Left renal pelvis (tissue), 4 donors: ENCODE results near the gene CTNNBL1. TPM values are rescaled to one million over a fixed set of nuclear protein-coding genes. Genes with fewer than 3 reads are reported as not detected.
"Not testable (repeated sequence)": the region's sequence is repeated elsewhere in the genome, so short reads cannot be mapped to it uniquely, and the experiment has no call there.

Experiments used
- DNase-seq, 4 donors: peaks; one replicate each; pipeline ENCODE4 v3.0.0-alpha.2; 2013; ENCODE audit warnings: low read depth in 4 of 4, low spot score in 3 of 4
- polyA plus RNA-seq, 4 donors: library from polyadenylated mRNA; unstranded; fragments of 120-200 nt; gene quantifications; one replicate each; pipeline ENCODE4 v1.2.1, GENCODE V29; 2013; ENCODE audit not compliant: insufficient read length in 4 of 4

Gene CTNNBL1
- 10 to 100 TPM; 44.3 to 50.2 (median 48.0) TPM for polyA plus RNA-seq

DNA sequence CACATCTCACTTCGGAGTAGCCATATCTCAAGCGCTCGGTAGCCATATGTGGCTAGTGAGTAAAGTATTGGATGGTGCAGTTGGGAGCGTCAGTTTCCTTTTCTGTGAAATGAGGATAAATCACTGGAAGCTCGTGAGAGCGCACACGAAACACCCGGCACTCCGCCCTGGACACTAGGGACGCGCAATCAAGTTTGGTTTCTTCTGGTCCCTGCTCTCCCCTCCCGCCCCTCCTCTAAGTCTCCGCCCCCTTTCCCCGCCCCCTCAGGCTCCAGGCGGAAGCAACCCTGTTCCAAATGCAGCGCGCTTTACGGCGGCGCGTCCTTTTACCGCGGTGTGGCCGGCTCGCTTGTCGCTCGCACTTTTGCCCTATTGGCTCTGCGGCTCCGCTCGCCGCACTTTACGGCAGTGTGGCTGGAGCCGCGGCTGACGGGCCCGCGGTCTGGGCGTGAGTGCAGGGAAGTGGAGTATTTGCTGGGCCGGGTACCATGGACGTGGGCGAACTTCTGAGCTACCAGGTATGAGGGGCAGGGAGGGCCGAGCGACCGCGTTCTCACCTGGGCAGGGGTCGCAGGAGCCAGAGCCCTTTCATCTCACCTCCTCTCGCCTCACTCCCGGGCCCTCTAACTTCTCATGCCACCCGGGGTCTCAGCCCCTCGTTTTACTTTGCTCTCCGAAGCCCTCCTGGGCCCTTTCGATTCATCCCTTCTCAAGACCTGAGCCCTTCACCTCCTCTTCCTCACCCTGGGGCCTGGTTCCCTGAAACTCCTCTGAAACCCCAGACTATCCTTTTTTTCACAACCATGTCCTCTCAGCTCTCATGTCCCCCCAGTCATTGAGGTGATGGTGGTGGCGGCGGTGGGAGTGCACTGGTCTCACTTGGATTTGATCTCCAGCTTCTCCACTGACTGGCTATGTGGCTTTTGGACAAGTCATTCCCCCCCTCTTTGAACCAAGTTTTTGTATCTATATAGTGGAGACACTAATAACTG lies at the start of gene CTNNBL1:
Gene CTNNBL1 (plus strand): TSS at position 396 of the 992 bp plus-strand sequence. CDS start 93 bp downstream, at position 489.
- DNase-seq = peak; percentile 82 to 92 (median 90)

- DNase-seq = no peak
These were observed 49.2 kb upstream of the CTNNBL1 start for GRCh38 chr20:37644605-37645004.

GRCh38 chr20:37647946-37648345 lies 45.9 kb upstream of the CTNNBL1 start:
- no peak for DNase-seq

DNA sequence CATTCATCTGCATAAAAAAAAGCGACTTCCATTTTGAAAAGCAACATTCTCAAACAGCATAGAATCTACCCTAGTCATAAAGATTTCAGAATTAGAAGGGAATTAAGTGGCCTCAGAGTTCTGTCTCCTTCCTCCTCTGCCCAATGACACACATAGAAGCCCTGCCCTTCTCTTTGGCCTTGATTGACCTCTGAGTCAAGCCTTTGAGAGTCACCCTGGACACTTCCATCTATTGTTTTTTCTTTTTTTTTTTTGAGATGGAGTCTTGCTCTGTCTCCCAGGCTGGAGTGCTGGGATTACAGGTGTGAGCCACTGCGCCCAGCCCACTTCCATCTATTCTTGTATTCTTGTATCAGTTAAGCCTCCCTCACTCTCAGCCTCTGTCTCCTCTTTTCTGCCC lies 44.8 kb upstream of the CTNNBL1 start:
- no peak for DNase-seq

DNA sequence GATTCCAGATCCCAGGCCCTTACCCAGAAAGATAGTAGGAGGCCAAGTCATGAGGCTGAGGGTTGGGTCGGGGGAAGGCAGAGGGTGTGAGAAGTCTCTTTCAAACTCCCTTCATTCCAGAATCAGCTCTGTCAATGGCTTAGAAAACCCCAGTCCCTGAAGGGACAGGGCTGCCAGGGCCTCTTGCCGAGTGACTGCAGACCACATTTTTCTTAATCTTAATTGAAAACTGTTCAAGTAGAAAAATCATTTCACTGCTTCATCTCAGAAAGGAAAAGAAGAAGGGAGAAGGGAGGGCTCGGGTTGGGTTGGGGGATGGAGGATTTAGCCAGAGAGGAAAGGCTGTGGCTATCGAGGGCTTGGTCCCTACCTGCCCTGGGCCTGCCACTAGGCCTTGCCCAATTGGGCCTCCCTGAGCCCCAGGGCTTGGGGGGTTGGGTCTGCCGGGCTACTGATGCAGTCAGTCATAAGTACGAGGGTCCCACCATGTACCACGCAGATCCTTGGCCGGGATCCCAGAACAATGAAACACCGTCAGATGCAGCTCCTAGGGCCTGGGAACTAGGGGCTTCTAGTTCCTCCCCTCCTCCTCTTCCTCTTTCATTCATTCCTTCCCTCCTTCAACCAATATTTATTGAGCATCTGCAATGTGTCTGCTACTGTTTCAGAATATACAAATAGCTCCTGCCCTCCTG lies 44.0 kb upstream of the CTNNBL1 start:
- DNase-seq = no peak

- no peak for DNase-seq
These were observed 43.2 kb upstream of the CTNNBL1 start for GRCh38 chr20:37650661-37651060.

DNA sequence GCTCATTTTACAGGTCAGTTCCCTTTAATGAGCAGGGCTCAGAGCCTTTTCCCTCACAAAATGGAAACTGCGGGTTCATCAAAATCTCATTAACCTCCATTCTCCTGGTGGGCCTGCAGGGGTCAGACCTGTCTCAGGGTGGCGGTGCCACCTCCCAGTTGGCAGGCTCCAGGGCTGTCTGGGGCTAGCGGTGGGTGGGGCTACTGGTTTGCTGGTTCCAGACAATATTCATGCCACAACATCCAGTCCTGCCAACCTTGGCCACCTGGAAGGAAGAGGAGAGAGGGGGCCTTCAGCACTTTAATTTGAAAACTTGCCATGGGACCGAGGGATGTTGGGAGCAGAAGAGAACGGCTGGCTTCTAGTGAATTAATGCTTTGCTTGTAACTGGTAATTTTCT lies 41.9 kb upstream of the CTNNBL1 start:
- DNase-seq = no peak

DNA sequence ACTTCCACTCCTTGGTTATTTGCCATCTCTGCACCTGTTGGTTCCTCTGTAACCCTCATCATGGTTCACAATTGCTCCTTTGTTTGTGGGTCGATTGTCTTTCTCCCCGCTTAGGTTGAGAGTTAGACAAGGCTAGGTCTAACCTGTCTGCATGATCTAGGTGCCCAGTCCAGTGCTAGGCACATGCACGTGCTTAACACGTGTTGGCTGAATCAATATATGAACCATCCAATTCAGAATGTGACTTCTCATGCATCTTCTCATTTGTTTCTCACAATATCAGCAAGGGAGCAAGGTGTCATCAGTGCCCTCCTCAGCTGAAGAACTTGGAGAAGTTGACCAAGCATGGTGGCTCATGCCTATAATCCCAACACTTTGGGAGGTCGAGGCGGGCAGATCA lies 36.9 kb upstream of the CTNNBL1 start:
- no peak for DNase-seq

- DNase-seq = no peak
These were observed 35.7 kb upstream of the CTNNBL1 start for GRCh38 chr20:37657924-37658804.

GRCh38 chr20:37661519-37661918 lies 32.3 kb upstream of the CTNNBL1 start:
- no peak for DNase-seq

DNA sequence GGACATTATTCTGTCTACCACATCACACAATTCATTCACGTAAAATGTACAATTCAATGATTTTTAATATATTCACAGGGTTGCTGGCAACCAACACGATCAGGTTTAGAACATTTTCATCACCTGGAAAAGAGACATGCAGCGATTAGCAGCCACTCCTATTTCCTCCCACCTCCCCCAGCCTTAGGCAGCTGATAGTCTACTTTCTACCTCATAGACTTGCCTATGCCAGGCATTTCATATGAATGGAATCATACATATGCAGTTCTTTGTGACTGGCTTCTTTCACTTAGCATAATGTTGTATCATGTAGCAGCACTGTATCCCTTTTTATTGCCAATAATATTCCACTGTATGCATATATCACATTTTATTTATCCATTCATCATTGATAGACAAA lies 31.5 kb upstream of the CTNNBL1 start:
- DNase-seq = no peak

DNA sequence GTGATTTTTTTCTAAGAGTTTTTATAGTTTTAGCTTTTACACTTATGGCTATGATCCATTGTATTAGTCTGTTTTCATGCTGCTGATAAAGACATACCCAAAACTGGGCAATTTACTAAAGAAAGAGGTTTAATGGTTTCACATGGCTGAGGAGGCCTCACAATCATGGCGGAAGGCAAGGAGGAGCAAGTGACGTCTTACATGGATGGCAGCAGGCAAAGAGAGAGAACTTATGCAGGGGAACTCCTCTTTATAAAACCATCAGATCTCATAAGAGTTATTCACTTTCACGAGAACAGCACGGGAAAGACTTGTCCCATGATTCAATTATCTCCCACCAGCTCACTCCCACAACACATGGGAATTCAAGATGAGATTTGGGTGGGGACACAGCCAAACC lies 29.2 kb upstream of the CTNNBL1 start:
- not testable (repeated sequence) for DNase-seq

GRCh38 chr20:37668166-37668565 lies 25.7 kb upstream of the CTNNBL1 start:
- no peak for DNase-seq

DNA sequence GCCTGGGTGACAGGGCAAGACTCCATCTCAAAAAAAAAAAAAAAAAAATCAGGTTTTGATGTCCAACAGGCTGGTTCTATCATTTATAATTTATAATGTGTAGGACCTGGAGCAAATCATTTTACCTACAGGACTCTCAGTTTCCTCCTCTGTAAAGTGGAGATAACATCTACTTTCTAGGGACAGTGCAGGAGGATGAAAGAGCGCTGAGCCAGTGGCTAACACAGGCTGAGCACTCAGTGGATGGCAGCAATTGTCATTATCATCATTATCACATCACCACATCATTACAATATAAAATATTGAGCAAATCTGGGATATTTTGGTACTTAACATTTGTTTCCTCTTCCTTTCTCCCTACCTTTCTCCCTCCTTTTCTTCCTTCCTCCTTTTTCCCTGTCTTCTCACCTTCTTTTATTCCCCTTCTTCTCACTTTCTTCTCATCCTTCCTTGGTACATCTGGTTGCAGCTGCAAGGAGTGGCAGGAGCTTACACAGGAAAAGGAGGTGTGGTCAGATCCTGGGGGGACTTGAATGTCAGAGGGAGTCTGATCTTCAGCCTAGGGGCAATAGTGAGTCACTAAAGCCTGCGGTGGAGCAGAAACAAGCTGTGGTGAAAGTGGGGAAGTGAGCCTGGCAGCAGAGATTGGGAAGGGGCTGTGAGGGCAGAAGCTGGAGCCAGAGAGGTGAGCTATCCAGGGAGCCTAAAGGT lies 24.6 kb upstream of the CTNNBL1 start:
- DNase-seq = no peak

GRCh38 chr20:37669773-37670236 lies 24.0 kb upstream of the CTNNBL1 start:
- DNase-seq = no peak

DNA sequence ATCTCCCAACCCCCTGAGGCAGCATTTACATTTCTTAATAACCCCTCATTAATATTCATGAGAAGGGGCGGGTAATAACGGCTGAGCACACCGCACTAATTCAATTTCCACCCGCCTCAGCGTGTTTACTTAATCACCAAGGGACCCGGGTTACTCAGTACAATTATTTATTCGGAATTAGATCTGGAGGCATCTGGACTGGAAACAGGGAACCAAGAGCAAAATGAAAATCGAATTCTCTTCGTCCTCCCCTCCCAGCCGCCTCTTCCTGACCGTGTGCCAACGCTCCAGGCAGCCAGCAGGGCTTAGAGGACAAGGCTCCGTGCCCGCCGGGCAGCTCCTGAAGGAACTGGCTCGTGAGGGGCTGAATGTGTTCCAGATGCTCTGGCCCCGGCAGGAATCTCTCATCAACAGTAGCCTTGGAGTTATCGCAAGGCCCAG lies 23.5 kb upstream of the CTNNBL1 start:
- DNase-seq = no peak

DNA sequence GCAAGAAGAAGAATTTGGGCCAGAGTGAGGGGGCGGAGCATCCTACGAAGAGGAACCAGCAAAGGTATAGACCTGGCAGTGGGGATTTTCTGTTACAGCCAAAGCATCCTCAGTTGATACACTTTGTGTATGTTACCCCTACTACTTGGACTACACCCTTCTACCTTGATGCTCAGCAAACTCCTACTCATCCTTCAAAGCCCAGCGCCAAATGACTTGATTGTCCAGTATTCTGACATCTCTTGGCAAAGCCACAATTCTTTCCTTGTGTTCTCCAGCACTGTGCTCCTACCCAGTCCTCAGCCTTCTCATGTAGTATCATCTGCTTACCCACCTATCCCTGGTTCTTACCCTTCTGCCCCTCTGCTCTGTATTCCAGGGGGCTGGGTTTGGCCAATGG lies 21.7 kb upstream of the CTNNBL1 start:
- no peak for DNase-seq

GRCh38 chr20:37673444-37673843 lies 20.4 kb upstream of the CTNNBL1 start:
- DNase-seq = no peak

DNA sequence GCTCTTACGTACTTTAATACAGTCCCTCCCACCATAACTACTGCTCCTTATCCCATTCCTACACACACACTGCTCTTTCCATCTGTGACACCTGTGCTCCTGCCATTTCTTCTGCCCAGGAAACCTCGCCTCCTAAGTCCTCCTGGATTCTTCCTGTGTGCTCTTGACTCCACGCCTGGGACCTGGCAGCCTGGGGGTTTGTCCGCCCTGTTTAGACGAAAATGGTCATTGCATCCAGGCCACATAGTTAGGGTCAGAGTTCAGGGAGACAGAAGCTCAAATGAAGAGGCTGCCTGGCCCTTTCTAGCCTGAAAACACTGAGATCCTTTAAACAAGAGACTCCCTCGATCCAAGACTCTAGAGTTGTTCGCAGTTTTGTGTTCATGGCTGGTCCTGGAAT lies 17.4 kb upstream of the CTNNBL1 start:
- DNase-seq = no peak
